GM12878 (cell line): ENCODE measurements around the gene TCF4. TPM values are rescaled to one million over a fixed set of nuclear protein-coding genes. Genes with fewer than 3 reads are reported as not detected.

ENCODE experiments used
- ATAC-seq: fragments of 200-7000 bp; cut with Tn5 transposase; 3 replicates; pipeline ENCODE4 v1.9.1; 2020; ENCODE audit warnings: mild to moderate bottlenecking, moderate library complexity
- BruUV-seq: library from RNA; stranded (reverse); fragments of 400-500 nt; replicated peaks from 2 replicates; lab custom pipeline; 2021; lab: Mats Ljungman, UMichigan
- CTCF ChIA-PET: fragments of 300-600 bp; sonication (Branson Sonifier 250); formaldehyde crosslinking; extraction: SDS; loops from one replicate; lab custom pipeline; 2021; ENCODE audit warnings: inconsistent platforms; lab: Yijun Ruan, JAX
- POLR2A ChIA-PET: fragments of 350-600 bp; formaldehyde crosslinking; extraction: SDS; loops from one replicate; lab custom pipeline; 2021; ENCODE audit warnings: inconsistent platforms; lab: Charles Lee
- RAD21 ChIA-PET: fragments of 300-600 bp; sonication (Branson Sonifier 250); formaldehyde crosslinking; loops from one replicate; lab custom pipeline; 2023; ENCODE audit warnings: antibody characterized with exemption; ENCODE audit not compliant: unreplicated experiment; lab: Charles Lee
- SMC1A ChIA-PET: fragments of 300-600 bp; sonication (Branson Sonifier 250); formaldehyde crosslinking; loops from one replicate; lab custom pipeline; 2023; ENCODE audit not compliant: unreplicated experiment, uncharacterized antibody; lab: Charles Lee
- DNase-seq: peaks from one replicate; pipeline ENCODE4 v3.0.0-alpha.2; 2011; ENCODE audit warnings: low read depth, low spot score
- FAIRE-seq: peaks from 3 replicates; lab custom pipeline; 2011; peaks lifted over from hg19 to GRCh38; lab: Jason Lieb, UNC
- H2AFZ ChIP-seq: 2 replicates; pipeline ENCODE4 v1.6.0; 2011; ENCODE audit warnings: low read depth, low read length, control low read depth; ENCODE audit not compliant: control insufficient read depth
- H3K27ac ChIP-seq: 2 replicates; pipeline ENCODE4 v1.5.1; 2011; ENCODE audit warnings: control low read depth; ENCODE audit not compliant: control insufficient read depth, insufficient read depth
- H3K27me3 ChIP-seq, 2 experiments: replicated peaks in 1 of 2; 2 replicates each; pipeline versions ENCODE4 v1.6.0 to v1.6.1; 2011; ENCODE audit warnings: low read length in 1 of 2; ENCODE audit not compliant: control insufficient read depth in 2 of 2, insufficient read depth in 2 of 2
- H3K36me3 ChIP-seq, 2 experiments: 2 replicates each; pipeline ENCODE4 v1.5.1; 2011; ENCODE audit warnings: low read length in 1 of 2; ENCODE audit not compliant: control insufficient read depth in 2 of 2, insufficient read depth in 2 of 2
- H3K4me1 ChIP-seq: 2 replicates; pipeline ENCODE4 v1.6.1; 2011; ENCODE audit warnings: mild to moderate bottlenecking, low read length, moderate library complexity, mixed read lengths; ENCODE audit not compliant: control insufficient read depth, insufficient read depth
- H3K4me2 ChIP-seq: 2 replicates; pipeline ENCODE4 v1.6.0; 2011; ENCODE audit warnings: control low read depth; ENCODE audit not compliant: control insufficient read depth, insufficient read depth
- H3K4me3 ChIP-seq: fragments of 200-600 bp; sonication (generic); 2 replicates; pipeline ENCODE4 v1.5.1; 2016
- H3K79me2 ChIP-seq: 2 replicates; pipeline ENCODE4 v1.6.0; 2011; ENCODE audit warnings: low read length; ENCODE audit not compliant: control insufficient read depth, insufficient read depth
- H3K9ac ChIP-seq: 2 replicates; pipeline ENCODE4 v1.8.0; 2011; ENCODE audit warnings: low read length, control low read depth, mixed read lengths; ENCODE audit not compliant: control insufficient read depth, insufficient read depth
- H3K9me3 ChIP-seq: replicated peaks from 3 replicates; pipeline ENCODE4 v1.5.1; 2011; ENCODE audit warnings: mild to moderate bottlenecking, low read length; ENCODE audit not compliant: control insufficient read depth, insufficient read depth
- H4K20me1 ChIP-seq: 2 replicates; pipeline ENCODE4 v1.6.0; 2011; ENCODE audit not compliant: control insufficient read depth, insufficient read depth
- EZH2 ChIP-seq: IDR thresholded peaks from 2 replicates; pipeline ENCODE4 v1.6.1; 2012; ENCODE audit warnings: low read depth, mild to moderate bottlenecking, control low read depth, inconsistent platforms, low read length, borderline replicate concordance; ENCODE audit not compliant: control insufficient read depth
- KAT2A ChIP-seq: conservative IDR thresholded peaks from 2 replicates; pipeline ENCODE4 v1.6.1; 2011; ENCODE audit warnings: low read depth, low read length; ENCODE audit not compliant: control insufficient read depth
- SMAD1 ChIP-seq: fragments of 450-650 bp; IDR thresholded peaks from 2 replicates; pipeline ENCODE4 v1.6.1; 2018; ENCODE audit warnings: mild to moderate bottlenecking, low read depth; ENCODE audit not compliant: partially characterized antibody
- SREBF2 ChIP-seq: IDR thresholded peaks from 2 replicates; pipeline ENCODE4 v1.6.1; 2012; ENCODE audit warnings: mild to moderate bottlenecking, low read length
- STAT1 ChIP-seq: fragments of 450-650 bp; conservative IDR thresholded peaks from 2 replicates; pipeline ENCODE4 v1.6.1; 2014; ENCODE audit warnings: antibody characterized with exemption, mild to moderate bottlenecking
- TAF1 ChIP-seq: IDR thresholded peaks from 2 replicates; pipeline ENCODE4 v1.6.1; 2011; ENCODE audit warnings: mild to moderate bottlenecking, low read depth, low read length, borderline replicate concordance
- WGBS: methylation state at CpG from one replicate; pipeline ENCODE4 v1.1.6; 2016; ENCODE audit warnings: low lambda C conversion rate; ENCODE audit not compliant: insufficient replicate concordance, insufficient coverage; ENCODE audit errors: missing lambda C conversion rate; 5-methylcytosine and 5-hydroxymethylcytosine counted together
- in situ Hi-C: fragments of 300-500 bp; cut with MboI; formaldehyde crosslinking; loops from 9 replicates; pipeline ENCODE4 v1.14.3; 2018; ENCODE audit warnings: mixed read lengths
- intact Hi-C: fragments of 100-400 bp; cut with micrococcal nuclease; formaldehyde crosslinking; loops from one replicate; pipeline ENCODE4 v1.14.2; 2022; ENCODE audit not compliant: unreplicated experiment
- polyA plus RNA-seq, 11 experiments: library from polyadenylated mRNA; depleted of rRNA in 4 of 11; unstranded in 6 of 11; stranded (reverse) in 5 of 11; fragments of >200 nt; fragmentation: Nextera tagmentation in 4 of 11; fragmentation: Illumina TruSeq in 1 of 11; extraction: Ambion mirVana in 4 of 11; extraction: Trizol in 1 of 11; gene quantifications; 1 replicate in 1 of 11; 2 replicates in 10 of 11; pipeline versions ENCODE4 v1.2.1 to v1.2.3, GENCODE V29; 2011 to 2016; ENCODE audit warnings: inconsistent platforms in 2 of 11, missing spikeins in 2 of 11, low read depth in 1 of 11
- total RNA-seq, 4 experiments: library from RNA; depleted of rRNA in 3 of 4; stranded (reverse); fragments of >200 nt in 3 of 4; fragmentation: Illumina TruSeq in 1 of 4; extraction: Trizol in 1 of 4; gene quantifications; 2 replicates each; pipeline versions ENCODE4 v1.2.1 to v1.2.3, GENCODE V29; 2013 to 2021
- TF ChIP-seq, protein P1 (sequence below): fragments of 450-650 bp; conservative IDR thresholded peaks from 2 replicates; pipeline ENCODE4 v1.6.1; 2017; ENCODE audit warnings: mild to moderate bottlenecking, moderate library complexity
- TF ChIP-seq, protein P2 (sequence below): fragments of 450-650 bp; IDR thresholded peaks from 2 replicates; pipeline ENCODE4 v1.6.1; 2017; ENCODE audit warnings: mild to moderate bottlenecking, low read depth, inconsistent platforms; ENCODE audit not compliant: poor library complexity, severe bottlenecking

Gene TCF4
- total and polyA plus RNA-seq, 10 of the 15 experiments (the other 5 are each of a cell fraction or from before 2014, with no cell fraction given) = 15.2 to 94.0 (median 31.5) TPM

DNA sequence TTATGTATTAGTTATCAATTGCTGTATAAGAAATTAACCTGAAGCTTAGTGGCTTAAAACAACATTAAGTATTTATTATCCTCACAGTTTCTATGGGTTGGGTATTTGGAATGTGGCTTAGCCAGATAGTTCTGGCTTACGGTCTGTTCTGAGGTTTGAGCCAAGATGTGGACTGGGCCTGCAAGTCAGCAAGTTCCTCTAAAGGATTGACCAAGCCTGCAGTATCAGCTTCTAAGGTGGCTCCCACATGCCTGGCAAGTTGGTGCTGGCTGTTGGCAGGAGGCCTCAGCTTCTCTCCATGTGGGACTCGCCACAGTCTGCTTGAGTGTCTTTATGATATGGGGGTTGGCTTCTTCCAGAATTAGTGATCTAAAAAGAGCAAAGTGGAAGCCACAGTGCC is 45.0 kb upstream of the TCF4 start:
- in situ Hi-C loops (no loop called here), intact Hi-C loops (no loop called here)
- no TSS peak for BruUV-seq
- RAD21 ChIA-PET = no interaction called here
- Histone ChIP-seq H3K4me3 (no peak overlapping the region), H3K27ac (no peak overlapping the region), H3K36me3 (no peaks in the 10 kb centered on the region), H3K9ac (no peak overlapping the region), H3K9me3 (no peaks in the 10 kb centered on the region), H3K27me3 (no peaks in the 10 kb centered on the region), H4K20me1 (no peaks in the 10 kb centered on the region), H3K79me2 (no peaks in the 10 kb centered on the region)
- POLR2A ChIA-PET = no interaction called here
- 48% methylated on average over 2 of the region's 2 CpGs for WGBS
- CTCF ChIA-PET = no interaction called here
- FAIRE-seq (no peak), DNase-seq (no peak)
- no peak for TF ChIP-seq SMAD1
- TF ChIP-seq, all 136 proteins: peak for 0
- H3K4me2 ChIP-seq = no peak overlapping the region
- no peak overlapping the region for H2AFZ ChIP-seq
- no peak for ATAC-seq
- SMC1A ChIA-PET = no interaction called here
- H3K4me1 ChIP-seq = no peaks in the 10 kb centered on the region

DNA sequence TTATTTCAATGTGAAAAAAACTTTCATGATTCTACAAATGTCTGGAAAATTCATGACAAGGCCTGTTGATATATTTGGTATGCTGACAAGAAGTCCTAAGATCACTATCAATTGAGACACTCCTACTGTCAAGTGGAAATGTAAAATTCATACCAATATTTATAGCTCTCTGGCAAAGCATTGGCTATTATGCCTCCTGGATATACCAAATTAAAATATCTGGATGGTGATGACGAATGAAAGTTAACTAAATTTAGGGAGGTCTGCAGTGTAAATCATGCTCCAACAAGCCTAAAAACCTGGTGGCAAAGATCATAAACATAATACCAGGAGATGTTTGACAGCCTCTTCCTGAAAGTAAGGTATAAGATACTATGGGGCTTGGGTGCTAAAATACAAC is 41.1 kb upstream of the TCF4 start:
- ChIA-PET SMC1A (no interaction called here), POLR2A (no interaction called here), CTCF (no interaction called here), RAD21 (no interaction called here)
- in situ Hi-C loops (no loop called here), intact Hi-C loops (no loop called here)
- Histone ChIP-seq H3K36me3 (no peaks in the 10 kb centered on the region), H3K4me2 (no peak overlapping the region), H3K27me3 (no peaks in the 10 kb centered on the region), H2AFZ (no peak overlapping the region), H3K79me2 (no peaks in the 10 kb centered on the region), H3K27ac (no peak overlapping the region), H3K4me1 (no peaks in the 10 kb centered on the region), H3K4me3 (no peak overlapping the region), H3K9me3 (no peaks in the 10 kb centered on the region), H3K9ac (no peak overlapping the region), H4K20me1 (no peaks in the 10 kb centered on the region)
- no peak for TF ChIP-seq STAT1
- no peak for TF ChIP-seq TAF1
- no peak for TF ChIP-seq KAT2A
- TF ChIP-seq EZH2 = no peak
- TF ChIP-seq, protein P1, sequence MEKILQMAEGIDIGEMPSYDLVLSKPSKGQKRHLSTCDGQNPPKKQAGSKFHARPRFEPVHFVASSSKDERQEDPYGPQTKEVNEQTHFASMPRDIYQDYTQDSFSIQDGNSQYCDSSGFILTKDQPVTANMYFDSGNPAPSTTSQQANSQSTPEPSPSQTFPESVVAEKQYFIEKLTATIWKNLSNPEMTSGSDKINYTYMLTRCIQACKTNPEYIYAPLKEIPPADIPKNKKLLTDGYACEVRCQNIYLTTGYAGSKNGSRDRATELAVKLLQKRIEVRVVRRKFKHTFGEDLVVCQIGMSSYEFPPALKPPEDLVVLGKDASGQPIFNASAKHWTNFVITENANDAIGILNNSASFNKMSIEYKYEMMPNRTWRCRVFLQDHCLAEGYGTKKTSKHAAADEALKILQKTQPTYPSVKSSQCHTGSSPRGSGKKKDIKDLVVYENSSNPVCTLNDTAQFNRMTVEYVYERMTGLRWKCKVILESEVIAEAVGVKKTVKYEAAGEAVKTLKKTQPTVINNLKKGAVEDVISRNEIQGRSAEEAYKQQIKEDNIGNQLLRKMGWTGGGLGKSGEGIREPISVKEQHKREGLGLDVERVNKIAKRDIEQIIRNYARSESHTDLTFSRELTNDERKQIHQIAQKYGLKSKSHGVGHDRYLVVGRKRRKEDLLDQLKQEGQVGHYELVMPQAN = no peak
- TF ChIP-seq SREBF2 = no peak
- TF ChIP-seq, protein P2, sequence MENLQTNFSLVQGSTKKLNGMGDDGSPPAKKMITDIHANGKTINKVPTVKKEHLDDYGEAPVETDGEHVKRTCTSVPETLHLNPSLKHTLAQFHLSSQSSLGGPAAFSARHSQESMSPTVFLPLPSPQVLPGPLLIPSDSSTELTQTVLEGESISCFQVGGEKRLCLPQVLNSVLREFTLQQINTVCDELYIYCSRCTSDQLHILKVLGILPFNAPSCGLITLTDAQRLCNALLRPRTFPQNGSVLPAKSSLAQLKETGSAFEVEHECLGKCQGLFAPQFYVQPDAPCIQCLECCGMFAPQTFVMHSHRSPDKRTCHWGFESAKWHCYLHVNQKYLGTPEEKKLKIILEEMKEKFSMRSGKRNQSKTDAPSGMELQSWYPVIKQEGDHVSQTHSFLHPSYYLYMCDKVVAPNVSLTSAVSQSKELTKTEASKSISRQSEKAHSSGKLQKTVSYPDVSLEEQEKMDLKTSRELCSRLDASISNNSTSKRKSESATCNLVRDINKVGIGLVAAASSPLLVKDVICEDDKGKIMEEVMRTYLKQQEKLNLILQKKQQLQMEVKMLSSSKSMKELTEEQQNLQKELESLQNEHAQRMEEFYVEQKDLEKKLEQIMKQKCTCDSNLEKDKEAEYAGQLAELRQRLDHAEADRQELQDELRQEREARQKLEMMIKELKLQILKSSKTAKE = no peak
- ATAC-seq = no peak
- FAIRE-seq = no peak
- no TSS peak for BruUV-seq
- DNase-seq = no peak
- 0% methylated on average over 1 of the region's 1 CpG for WGBS
